Gastrocnemius medialis (tissue), 4 donors: ENCODE measurements around the gene TBX21. TPM values are rescaled to one million over a fixed set of nuclear protein-coding genes. Genes with fewer than 3 reads are reported as not detected.

Source experiments
- ATAC-seq, 2 donors: fragments of 150-250 bp; one replicate each; pipeline ENCODE4 v1.9.1; 2016
- DNase-seq, 2 donors: peaks; one replicate each; pipeline ENCODE4 v3.0.0-alpha.2; 2019
- H3K27ac ChIP-seq, 4 donors: fragments of 200-600 bp; sonication (generic); 1 replicate in 1 of 4; 2 replicates in 3 of 4; pipeline ENCODE4 v1.5.1; 2016 to 2018; ENCODE audit warnings: mild to moderate bottlenecking in 2 of 4, moderate library complexity in 1 of 4
- H3K27me3 ChIP-seq, 3 donors: fragments of 200-600 bp; sonication (generic) in 2 of 3; 1 replicate in 1 of 3; 2 replicates in 2 of 3; pipeline versions ENCODE4 v1.5.1 to v1.6.0; 2016 to 2019; ENCODE audit warnings: mild to moderate bottlenecking in 1 of 3, moderate library complexity in 1 of 3
- H3K36me3 ChIP-seq, 2 donors: fragments of 200-600 bp; sonication (generic) in 1 of 2; one replicate each; pipeline ENCODE4 v1.5.1; 2017 to 2018
- H3K4me1 ChIP-seq, 2 donors: fragments of 200-600 bp; sonication (generic) in 1 of 2; one replicate each; pipeline ENCODE4 v1.5.1; 2016 to 2017; ENCODE audit warnings: mild to moderate bottlenecking in 2 of 2
- H3K4me3 ChIP-seq, 4 donors: fragments of 200-600 bp; sonication (generic) in 3 of 4; 1 replicate in 1 of 4; 2 replicates in 3 of 4; pipeline ENCODE4 v1.5.1; 2016 to 2019; ENCODE audit warnings: mild to moderate bottlenecking in 2 of 4
- H3K9me3 ChIP-seq, 3 donors: fragments of 200-600 bp; sonication (generic) in 2 of 3; 1 replicate in 1 of 3; 2 replicates in 2 of 3; pipeline ENCODE4 v1.5.1; 2016 to 2019
- POLR2A ChIP-seq, 2 donors: fragments of 450-650 bp; IDR thresholded peaks; one replicate each; pipeline ENCODE4 v1.6.1; 2017; ENCODE audit warnings: antibody characterized with exemption in 2 of 2, mild to moderate bottlenecking in 2 of 2, moderate library complexity in 2 of 2
- in situ Hi-C, 4 donors: fragments of 200-750 bp; cut with MboI; loops; one replicate each; pipeline versions ENCODE4 v1.15.0 to v1.8.0; 2017; ENCODE audit warnings: low sequenced_read_pairs in 4 of 4
- intact Hi-C: fragments of 100-400 bp; cut with DNase I; formaldehyde crosslinking; loops from one replicate; pipeline ENCODE4 v1.15.1; 2023; ENCODE audit warnings: low total_unique reads
- total RNA-seq, 4 donors: library from RNA; depleted of rRNA; stranded (reverse); fragments of >200 nt; gene quantifications; one replicate each; pipeline versions ENCODE4 v1.1.0 to v1.2.3, GENCODE V29; 2016
- TF ChIP-seq, protein P1 (sequence below), 5 experiments: fragments of 450-650 bp in 3 of 5; fragments of 200-600 bp in 2 of 5; sonication (generic) in 2 of 5; IDR thresholded peaks in 4 of 5; conservative IDR thresholded peaks in 1 of 5; 1 replicate in 4 of 5; 2 replicates in 1 of 5; pipeline ENCODE4 v1.5.1; 2016 to 2019; ENCODE audit warnings: antibody characterized with exemption in 5 of 5, mild to moderate bottlenecking in 3 of 5, moderate library complexity in 3 of 5

Gene TBX21
- total RNA-seq, 4 donors from 2014 or later, result 0.98 to 3.3 TPM; not detected in 2

DNA sequence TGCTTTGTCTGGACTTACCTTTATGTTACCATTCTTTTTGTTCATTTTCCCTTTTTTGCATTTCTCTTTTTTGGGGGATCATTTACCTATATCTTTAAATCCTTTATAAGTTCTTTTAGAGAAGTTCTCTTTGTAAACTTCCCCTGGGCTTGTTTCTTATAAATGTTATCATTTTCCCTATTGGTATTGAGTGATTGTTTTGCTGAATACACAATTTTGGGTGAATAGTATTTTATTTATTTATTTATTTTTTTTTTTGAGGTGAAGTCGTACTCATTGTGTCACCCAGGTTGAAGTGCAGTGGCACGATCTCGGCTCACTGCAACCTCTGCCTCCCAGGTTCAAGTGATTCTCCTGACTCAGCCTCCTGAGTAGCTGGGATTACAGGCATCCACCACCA is 18.4 kb downstream of the TBX21 start:
- no peak overlapping the region for H3K4me3 ChIP-seq
- DNase-seq (no peak), ATAC-seq (no peak)
- no peaks in the 10 kb centered on the region for H3K9me3 ChIP-seq
- H3K27me3 ChIP-seq, result peaks cover 0 to 14% (median 6%) of the 10 kb centered on the region in 3 donors
- in situ Hi-C loops (no loop called here), intact Hi-C loops (no loop called here)
- TF ChIP-seq, protein P1, sequence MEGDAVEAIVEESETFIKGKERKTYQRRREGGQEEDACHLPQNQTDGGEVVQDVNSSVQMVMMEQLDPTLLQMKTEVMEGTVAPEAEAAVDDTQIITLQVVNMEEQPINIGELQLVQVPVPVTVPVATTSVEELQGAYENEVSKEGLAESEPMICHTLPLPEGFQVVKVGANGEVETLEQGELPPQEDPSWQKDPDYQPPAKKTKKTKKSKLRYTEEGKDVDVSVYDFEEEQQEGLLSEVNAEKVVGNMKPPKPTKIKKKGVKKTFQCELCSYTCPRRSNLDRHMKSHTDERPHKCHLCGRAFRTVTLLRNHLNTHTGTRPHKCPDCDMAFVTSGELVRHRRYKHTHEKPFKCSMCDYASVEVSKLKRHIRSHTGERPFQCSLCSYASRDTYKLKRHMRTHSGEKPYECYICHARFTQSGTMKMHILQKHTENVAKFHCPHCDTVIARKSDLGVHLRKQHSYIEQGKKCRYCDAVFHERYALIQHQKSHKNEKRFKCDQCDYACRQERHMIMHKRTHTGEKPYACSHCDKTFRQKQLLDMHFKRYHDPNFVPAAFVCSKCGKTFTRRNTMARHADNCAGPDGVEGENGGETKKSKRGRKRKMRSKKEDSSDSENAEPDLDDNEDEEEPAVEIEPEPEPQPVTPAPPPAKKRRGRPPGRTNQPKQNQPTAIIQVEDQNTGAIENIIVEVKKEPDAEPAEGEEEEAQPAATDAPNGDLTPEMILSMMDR (IDR thresholded peaks at IDR 0.05 in 4 of 5, conservative IDR thresholded peaks at IDR 0.05 in 1 of 5), result no peak
- TF ChIP-seq POLR2A (IDR thresholded peaks at IDR 0.05), result no peak
- H3K27ac ChIP-seq, result no peak overlapping the region
- H3K36me3 ChIP-seq, result no peaks in the 10 kb centered on the region
- no peaks in the 10 kb centered on the region for H3K4me1 ChIP-seq

DNA sequence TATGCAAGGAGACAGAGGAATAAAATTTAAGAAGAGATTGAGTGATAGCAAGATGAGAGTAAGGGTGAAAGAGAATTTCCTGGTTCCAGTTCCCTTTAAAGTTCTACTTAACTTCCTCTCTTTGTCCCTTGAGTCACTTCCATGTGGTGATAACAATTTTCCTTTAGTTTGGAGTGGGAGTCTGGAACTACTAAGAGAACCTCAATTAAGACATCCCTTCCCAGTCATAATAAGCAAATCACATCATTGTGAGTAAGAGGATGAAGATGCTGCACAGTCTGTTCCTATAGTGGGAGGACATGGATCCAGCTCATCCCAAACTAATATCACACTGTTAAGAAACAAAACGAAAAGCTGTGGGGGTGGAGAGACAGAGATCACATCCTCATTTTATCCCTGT is 24.4 kb downstream of the TBX21 start:
- no peaks in the 10 kb centered on the region for H3K4me1 ChIP-seq
- TF ChIP-seq POLR2A (IDR thresholded peaks at IDR 0.05), result no peak
- TF ChIP-seq, protein P1 (IDR thresholded peaks at IDR 0.05 in 4 of 5, conservative IDR thresholded peaks at IDR 0.05 in 1 of 5), result no peak
- ATAC-seq, result no peak
- H3K4me3 ChIP-seq, result no peak overlapping the region
- H3K27ac ChIP-seq, result no peak overlapping the region
- H3K36me3 ChIP-seq, result no peaks in the 10 kb centered on the region
- intact Hi-C loops, result no loop called here
- peaks cover 0 to 10% (median 7%) of the 10 kb centered on the region in 3 donors for H3K27me3 ChIP-seq
- in situ Hi-C loops, result no loop called here
- no peaks in the 10 kb centered on the region for H3K9me3 ChIP-seq
- DNase-seq, result no peak

DNA sequence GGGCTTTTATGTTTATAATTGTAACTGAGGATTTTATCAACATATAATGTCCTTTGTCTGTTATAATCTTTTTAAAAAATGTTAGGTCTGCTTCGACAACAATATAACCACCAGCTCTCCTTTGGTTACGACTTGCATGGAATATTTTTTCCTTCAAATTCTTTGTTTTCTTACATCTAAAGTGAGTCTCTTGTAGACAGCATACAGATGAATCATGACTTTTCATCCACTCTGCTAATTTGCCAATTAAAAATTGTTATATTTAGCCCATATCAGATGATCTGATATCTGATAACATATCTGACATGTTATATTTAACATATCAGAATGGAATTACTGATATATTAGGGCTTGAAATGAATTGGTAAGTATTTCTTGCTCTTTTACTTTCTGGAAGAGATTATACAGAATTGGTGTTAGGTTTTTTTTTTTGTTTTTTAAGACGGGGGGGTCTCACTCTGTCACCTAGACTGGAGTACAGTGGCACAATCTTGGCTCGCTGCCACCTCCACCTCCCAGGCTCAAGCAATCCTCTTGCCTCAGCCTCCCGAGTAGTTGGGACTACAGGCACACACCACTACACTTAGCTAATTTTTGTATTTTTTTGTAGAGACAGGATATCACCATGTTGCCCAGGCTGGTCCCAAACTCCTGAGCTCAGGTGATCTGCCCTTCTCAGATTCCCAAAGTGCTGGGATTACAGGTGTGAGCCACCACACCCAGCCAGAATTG is 27.5 kb downstream of the TBX21 start:
- no peak for ATAC-seq
- intact Hi-C loops, result no loop called here
- Histone ChIP-seq H3K36me3 (no peaks in the 10 kb centered on the region), H3K4me1 (no peaks in the 10 kb centered on the region), H3K27me3 (peaks cover 3 to 21% (median 7%) of the 10 kb centered on the region in 3 donors), H3K9me3 (no peaks in the 10 kb centered on the region), H3K27ac (no peak overlapping the region), H3K4me3 (no peak overlapping the region)
- no peak for DNase-seq
- in situ Hi-C loops, result no loop called here
- TF ChIP-seq POLR2A (IDR thresholded peaks at IDR 0.05), result no peak
- TF ChIP-seq, protein P1 (IDR thresholded peaks at IDR 0.05 in 4 of 5, conservative IDR thresholded peaks at IDR 0.05 in 1 of 5), result no peak

DNA sequence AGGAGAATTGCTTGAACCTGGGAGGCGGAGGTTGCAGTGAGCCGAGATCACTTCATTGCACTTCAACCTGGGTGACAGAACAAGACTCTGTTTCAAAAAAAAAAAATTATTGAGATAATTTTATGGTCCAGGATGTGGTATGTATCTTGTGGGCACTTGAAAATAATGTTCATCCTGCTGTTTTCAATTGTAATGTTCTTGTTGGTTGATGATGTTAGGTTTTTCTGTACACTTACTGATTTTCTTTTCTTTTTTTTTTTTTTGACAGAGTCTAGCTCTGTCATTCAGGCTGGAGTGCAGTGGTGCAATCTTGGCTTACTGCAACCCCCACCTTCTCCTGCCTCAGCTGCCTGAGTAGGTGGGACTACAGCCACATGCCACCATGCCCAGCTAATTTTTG is 29.7 kb downstream of the TBX21 start:
- Histone ChIP-seq H3K4me1 (no peaks in the 10 kb centered on the region), H3K4me3 (no peak overlapping the region), H3K36me3 (no peaks in the 10 kb centered on the region), H3K27ac (no peak overlapping the region), H3K27me3 (peaks cover 3 to 13% (median 7%) of the 10 kb centered on the region in 3 donors), H3K9me3 (no peaks in the 10 kb centered on the region)
- DNase-seq (no peak), ATAC-seq (no peak)
- intact Hi-C loops, result no loop called here
- in situ Hi-C loops, result no loop called here
- no peak for TF ChIP-seq POLR2A (IDR thresholded peaks at IDR 0.05)
- TF ChIP-seq, protein P1 (IDR thresholded peaks at IDR 0.05 in 4 of 5, conservative IDR thresholded peaks at IDR 0.05 in 1 of 5), result no peak
